SK-N-DZ (cell line): ENCODE measurements around the gene TMEM176A. TPM values are rescaled to one million over a fixed set of nuclear protein-coding genes. Genes with fewer than 3 reads are reported as not detected.
"Not testable (repeated sequence)": the region's sequence is repeated elsewhere in the genome, so short reads cannot be mapped to it uniquely, and the experiment has no call there.

Experiments
- DNase-seq: peaks from one replicate; pipeline ENCODE4 v3.0.0-alpha.2; 2015; ENCODE audit warnings: low spot score
- polyA plus RNA-seq, 2 experiments: library from polyadenylated mRNA; depleted of rRNA; stranded (reverse); fragments of >200 nt; gene quantifications; 2 replicates each; pipeline ENCODE4 v1.2.3, GENCODE V29; 2014

Gene TMEM176A, protein sequence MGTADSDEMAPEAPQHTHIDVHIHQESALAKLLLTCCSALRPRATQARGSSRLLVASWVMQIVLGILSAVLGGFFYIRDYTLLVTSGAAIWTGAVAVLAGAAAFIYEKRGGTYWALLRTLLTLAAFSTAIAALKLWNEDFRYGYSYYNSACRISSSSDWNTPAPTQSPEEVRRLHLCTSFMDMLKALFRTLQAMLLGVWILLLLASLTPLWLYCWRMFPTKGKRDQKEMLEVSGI
- polyA plus RNA-seq (2014; cell fraction: cytosol; rRNA removed), result 2.7 TPM in 1 of 2 replicates, not detected in the other
- polyA plus RNA-seq (2014; cell fraction: nucleus; rRNA removed), result 0.53 TPM in 1 of 2 replicates, not detected in the other

DNA sequence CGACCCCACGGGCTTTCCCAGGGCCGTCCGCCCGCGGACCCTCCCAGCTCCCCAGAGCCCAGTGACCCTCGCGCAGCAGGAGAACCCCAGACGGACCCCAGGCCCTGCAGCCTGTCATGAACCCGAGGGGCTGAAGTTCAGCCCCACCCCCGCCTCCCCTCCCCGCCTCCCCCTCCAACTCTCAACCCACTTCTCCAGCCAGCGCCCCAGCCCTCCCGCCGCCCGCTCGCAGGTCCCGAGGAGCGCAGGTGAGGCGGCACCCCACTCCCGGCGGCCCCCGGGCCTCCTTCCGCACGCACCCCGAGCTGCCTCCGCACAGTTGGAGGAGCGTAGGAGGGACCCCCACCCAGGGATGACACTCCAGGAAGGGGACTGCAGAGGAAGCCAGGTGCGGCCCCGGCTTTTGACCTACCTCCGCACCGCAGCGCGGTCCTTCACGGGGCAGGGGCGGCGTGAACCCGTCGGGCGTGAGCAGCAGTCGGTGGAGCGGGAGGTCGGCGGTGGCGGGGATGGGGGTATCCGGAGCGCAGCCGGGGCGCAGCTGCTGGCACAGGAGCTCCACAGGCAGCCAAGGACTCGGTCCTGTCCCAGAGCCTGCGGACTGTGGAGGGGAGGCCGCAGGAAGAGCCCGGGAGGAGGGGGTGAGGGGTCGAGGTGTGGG, at the start of gene TMEM176A:
Gene TMEM176A, plus strand, starts transcription at position 189 of the 661 bp plus-strand sequence. CDS start 782 bp downstream, outside the sequence.
- DNase-seq, result no peak

DNA sequence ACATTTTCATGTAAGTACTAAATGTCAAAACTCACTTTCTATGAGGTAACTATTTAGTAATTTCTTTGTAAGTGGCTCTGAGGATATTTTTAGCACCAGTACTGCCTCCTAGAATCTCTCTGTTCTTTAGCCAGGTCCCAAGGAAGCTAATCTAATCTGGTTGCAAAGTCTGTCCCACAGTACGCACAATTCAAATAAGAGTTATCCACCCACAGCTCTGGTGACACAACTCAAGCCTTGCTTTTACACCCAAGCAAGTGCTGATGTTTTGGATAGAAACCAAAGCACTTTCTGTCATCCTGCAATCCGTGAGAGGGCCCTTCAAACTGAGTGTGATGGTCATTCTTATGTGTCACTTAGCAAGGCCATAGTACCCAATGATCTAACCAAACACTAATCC, 48.9 kb upstream of the TMEM176A start:
- no peak for DNase-seq

DNA sequence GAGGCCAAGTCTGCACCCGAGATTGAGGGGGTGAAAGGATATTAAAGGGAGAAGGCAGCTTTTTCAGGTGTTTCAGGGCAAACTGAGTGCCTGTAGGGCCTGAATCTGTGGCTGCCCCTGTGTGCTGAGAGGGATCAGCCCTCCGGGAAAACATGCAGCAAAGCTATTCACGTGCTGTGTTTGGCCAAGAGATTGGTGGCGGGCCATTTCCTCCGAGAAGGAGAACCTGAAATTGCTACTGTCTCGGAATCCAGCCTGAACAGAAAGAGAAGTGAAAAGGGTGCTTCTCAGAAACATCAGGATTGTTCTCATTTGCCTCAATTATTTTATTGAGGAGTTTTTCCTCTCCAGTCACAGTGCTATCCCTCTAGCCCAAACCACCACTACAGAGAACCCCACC, 47.3 kb upstream of the TMEM176A start:
- no peak for DNase-seq

DNA sequence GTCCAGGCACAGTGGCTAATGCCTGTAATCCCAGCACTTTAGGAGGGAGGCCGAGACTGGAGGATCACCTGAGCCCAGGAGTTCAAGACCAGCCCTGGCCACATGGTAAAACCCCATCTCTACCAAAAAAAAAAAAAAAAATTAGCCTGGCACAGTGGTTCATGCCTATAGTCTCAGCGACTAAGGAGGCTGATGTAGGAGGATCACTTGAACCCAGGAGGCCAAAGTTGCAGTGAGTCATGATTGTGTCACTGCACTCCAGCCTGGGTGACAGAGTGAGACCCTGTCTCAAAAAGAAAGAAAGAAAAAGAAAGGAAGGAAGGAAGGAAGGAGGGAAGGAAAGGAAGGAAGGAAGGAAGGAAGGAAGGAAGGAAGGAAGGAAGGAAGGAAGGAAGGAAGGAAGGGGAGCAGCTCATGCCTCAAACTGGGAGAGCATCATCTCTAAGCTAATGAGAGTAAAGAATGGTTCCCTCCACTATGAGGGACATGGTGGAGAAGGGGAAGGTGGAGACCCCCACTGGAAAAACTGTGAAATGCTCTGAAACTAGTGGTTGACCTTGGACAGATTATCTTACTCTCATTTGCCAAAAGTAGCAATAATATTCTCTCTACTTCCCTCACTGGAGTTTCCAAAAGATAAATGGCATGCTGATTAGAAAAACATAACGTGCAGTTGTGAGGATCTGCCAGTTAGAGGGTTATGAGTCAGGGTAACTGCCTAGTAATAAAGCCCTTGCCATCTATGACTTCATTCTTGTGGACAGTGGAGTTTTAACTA, 46.6 kb upstream of the TMEM176A start:
- DNase-seq, result no peak

DNA sequence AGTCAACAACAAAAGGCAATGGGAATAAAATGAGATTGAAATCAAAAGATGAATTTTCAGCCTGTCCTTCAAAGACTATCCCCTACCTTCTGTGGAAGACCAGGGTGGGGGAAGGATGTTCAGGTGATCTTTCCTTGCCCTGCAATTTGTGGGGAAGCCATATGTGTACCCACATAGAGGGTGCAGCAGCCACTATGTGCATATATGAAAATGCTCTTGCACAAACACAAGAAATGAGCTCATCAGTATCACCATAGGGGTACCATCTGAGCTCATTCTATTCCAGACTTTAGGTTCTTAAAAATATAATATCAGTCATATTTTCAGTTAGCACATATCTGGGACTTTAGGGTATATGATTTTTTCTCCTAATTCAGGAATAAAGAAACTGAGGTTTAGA, 45.6 kb upstream of the TMEM176A start:
- DNase-seq, result no peak

DNA sequence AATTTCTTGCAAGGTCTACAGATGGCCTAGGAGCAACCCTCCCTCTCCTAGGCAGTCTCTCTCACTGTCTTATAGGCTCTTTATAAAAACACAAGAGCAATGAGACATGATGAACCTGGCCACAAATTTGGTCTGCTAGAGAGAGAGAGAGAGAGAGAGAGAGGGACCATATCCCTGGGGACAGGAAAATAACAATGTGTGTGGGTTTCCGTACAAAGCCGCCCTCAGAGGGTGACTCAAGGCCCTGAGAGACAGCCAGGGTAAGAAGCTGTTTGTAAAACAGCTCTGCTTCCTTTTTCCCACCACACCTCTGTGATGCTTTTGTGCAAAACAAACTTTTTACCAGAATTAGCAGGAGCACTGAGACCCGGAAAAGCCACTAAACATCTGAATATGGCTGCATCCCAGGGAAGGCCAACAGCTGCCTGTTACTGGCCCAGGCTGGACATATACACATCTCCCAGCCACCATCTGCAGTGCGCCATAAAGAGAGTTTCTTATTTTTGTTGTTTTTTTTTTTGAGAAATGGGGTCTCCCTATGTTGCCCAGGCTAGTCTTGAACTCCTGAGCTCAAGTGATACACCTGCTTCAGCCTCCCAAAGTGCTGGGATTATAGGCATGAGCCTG, 45.0 kb upstream of the TMEM176A start:
- no peak for DNase-seq

DNA sequence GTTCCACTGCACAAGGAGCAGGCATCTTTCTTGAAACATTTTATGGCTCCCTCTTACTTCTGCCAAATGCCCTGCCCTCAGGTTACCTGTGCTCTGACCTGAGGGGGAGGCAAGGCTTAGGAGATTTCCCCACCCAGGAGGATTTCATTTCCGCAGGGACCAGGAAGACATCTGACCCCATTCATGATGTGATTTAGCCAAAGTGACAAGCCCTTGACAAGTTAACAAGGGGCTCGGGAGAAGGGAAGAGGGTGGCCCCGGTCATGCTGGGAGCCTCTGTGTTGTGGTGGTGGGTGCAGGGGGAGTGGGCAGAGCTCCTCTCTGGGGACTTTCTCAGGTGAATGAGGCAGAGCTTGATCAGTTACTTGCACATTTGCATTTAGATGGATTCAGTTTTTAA, 44.4 kb upstream of the TMEM176A start:
- DNase-seq, result no peak

GRCh38 chr7:150756858-150757257, 43.7 kb upstream of the TMEM176A start:
- no peak for DNase-seq

GRCh38 chr7:150759479-150759878, 41.1 kb upstream of the TMEM176A start:
- DNase-seq, result no peak

DNA sequence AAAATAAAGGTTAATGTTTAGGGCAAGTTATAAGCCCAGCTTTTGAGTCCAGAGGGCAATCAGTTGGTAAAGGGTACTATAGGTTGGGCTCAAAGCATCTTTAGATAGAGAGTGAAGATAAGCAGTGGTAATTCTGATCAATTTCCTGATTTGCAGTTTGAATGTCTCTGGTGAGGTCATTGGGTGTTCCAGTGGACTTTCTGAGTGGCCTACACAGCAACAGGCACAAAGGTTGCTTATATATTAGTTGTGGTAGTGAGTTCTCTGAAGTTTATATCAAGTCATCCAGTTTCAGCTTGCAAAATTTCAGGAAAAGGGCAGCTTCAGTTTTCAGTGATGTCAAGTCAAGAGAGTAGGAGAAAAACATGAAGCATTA, 34.2 kb upstream of the TMEM176A start:
- DNase-seq, result no peak

DNA sequence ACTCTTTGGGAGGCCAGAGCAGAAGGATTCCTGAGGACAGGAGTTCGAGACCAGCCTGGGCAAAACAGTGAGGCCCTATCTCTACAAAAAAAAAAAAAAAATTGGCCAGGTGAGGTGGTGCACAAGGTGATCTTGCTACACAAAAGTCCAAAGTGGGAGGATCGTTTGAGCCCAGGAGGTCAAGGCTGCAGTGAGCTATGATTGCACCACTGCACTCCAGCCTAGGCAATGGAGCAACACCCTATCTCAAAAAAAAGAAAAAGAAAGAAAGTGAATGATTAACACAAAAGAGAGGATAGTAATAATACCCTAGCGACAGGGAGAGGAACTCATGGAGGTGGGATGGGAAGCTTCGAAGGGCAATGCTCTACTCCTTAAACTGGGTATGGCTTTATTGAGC, 30.8 kb upstream of the TMEM176A start:
- DNase-seq, result no peak

DNA sequence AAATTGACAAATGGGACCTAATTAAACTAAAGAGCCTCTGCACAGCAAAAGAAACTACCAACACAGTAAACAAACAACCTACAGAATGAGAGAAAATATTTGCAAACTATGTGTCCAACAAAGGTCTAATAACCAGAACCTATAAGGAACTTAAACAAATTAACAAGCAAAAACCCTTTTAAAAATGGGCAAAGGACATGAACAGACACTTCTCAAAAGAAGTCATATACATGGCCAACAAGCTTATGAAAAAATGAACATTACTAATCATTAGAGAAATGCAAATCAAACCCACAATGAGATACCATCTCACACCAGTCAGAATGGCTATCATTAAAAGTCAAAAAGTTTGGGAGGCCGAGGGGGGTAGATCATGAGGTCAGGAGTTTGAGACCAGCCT, 26.4 kb upstream of the TMEM176A start:
- not testable (repeated sequence) for DNase-seq

GRCh38 chr7:150778014-150778737, 22.4 kb upstream of the TMEM176A start:
- DNase-seq, result no peak

GRCh38 chr7:150778738-150779301, 21.7 kb upstream of the TMEM176A start:
- DNase-seq, result peak; percentile 74

DNA sequence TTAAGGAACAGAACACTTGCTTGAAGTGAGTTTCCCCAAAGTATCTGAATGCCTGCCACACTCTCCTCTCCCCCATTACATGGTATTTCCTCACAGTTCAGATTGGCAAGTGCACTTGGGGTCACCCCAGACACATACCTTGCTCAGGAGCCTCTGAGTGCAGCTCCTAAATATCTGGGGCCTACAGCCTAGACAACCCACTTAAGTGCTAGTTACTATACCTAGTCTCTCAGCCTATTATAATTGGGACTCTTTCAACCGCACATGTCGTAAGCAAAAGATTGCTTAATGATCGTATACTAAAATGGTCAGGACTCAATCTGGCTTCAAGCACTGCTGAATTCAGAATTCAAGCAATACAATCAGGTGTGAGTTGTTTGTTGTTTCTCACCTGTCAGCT, 20.3 kb upstream of the TMEM176A start:
- DNase-seq, result no peak

- no peak for DNase-seq
Measured at GRCh38 chr7:150781103-150781502, 19.5 kb upstream of the TMEM176A start.

DNA sequence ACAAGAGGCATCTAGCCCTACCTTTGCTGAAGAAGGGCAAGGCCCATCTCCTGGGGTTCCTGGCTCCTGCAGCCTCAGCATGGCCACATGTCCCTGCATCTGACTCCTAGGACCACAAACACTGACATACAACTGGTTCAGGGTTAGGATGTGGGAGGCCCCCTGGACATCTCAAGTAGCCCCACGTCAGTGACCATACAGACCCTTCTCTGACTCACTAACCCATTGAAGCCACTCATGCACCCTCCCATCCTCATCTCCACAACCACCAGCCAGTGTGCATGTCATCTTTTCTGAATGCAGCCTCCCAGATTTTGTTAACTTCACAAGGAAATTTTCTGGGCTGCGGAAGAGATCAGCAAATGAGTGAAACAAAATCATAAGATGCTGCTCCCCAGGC, 18.6 kb upstream of the TMEM176A start:
- no peak for DNase-seq

DNA sequence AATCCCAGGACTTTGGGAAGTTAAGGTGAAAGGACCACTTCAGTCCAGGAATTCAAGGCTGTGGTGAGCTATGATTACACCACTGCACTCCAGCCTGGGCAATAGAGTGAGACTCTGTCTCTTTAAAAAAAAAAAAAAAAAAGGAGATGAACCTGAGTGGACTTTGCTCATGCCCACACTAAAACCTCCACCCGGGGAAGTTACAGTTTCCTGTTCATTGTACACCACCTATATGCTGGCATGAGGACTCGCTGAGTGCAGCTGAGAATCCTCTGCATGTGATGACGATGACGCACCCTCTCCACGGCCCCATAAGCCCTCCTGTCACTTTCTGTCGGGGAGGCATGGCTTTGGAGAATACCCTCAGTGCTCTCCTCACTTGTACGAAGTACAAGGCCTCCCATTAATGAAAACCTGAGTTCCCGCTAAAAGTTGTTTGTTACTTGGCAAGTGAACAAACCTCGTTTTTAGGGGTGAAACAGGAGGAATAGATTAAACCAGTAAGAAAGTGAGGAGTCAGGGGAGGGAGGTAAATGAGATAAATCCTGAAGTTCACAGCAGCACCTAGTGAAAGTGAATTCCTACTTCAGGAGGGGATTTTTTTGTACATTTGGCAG, 16.3 kb upstream of the TMEM176A start:
- DNase-seq, result no peak

- DNase-seq, result no peak
Measured at GRCh38 chr7:150784954-150785353, 15.6 kb upstream of the TMEM176A start.
